Endothelial cell of umbilical vein (primary cell): ENCODE data around the gene VCPKMT. TPM values are rescaled to one million over a fixed set of nuclear protein-coding genes. Genes with fewer than 3 reads are reported as not detected.
"Not testable (repeated sequence)": the region's sequence is repeated elsewhere in the genome, so short reads cannot be mapped to it uniquely, and the experiment has no call there.

ENCODE experiments used
- BruUV-seq: library from RNA; stranded (reverse); fragments of 400-500 nt; replicated peaks from 2 replicates; lab custom pipeline; 2021; lab: Mats Ljungman, UMichigan
- CTCF ChIA-PET: fragments of 300-600, 350-600 bp; sonication (Branson Sonifier 250); formaldehyde crosslinking; loops from one replicate; lab custom pipeline; 2021; ENCODE audit warnings: antibody characterized with exemption, inconsistent platforms; lab: Charles Lee
- POLR2A ChIA-PET: fragments of 300-600, 350-600 bp; sonication (Branson Sonifier 250); formaldehyde crosslinking; loops from one replicate; lab custom pipeline; 2021; ENCODE audit warnings: antibody characterized with exemption, inconsistent platforms; lab: Charles Lee
- DNase-seq: peaks from one replicate; pipeline ENCODE4 v3.0.0-alpha.2; 2011; ENCODE audit warnings: low read depth, low spot score
- FAIRE-seq: peaks from 2 replicates; lab custom pipeline; 2011; peaks lifted over from hg19 to GRCh38; lab: Jason Lieb, UNC
- H2AFZ ChIP-seq: 2 replicates; pipeline ENCODE4 v1.6.0; 2012; ENCODE audit warnings: low read depth, low read length, control low read depth, inconsistent platforms
- H3K27ac ChIP-seq: 2 replicates; pipeline ENCODE4 v1.5.1; 2011; ENCODE audit warnings: low read depth, mild to moderate bottlenecking, control low read depth, low read length, moderate library complexity; ENCODE audit not compliant: insufficient read depth
- H3K27me3 ChIP-seq, 2 experiments: 2 replicates each; pipeline versions ENCODE4 v1.6.0 to v1.6.1; 2011; ENCODE audit warnings: low read length in 2 of 2, mixed read lengths in 1 of 2; ENCODE audit not compliant: control insufficient read depth in 2 of 2, insufficient read depth in 2 of 2
- H3K36me3 ChIP-seq, 2 experiments: 2 replicates in 1 of 2; 3 replicates in 1 of 2; pipeline ENCODE4 v1.5.1; 2011; ENCODE audit warnings: low read length in 2 of 2, mild to moderate bottlenecking in 1 of 2, moderate library complexity in 1 of 2; ENCODE audit not compliant: control insufficient read depth in 2 of 2, insufficient read depth in 2 of 2; ENCODE audit errors: extremely low read depth in 1 of 2
- H3K4me1 ChIP-seq: 3 replicates; pipeline ENCODE4 v1.5.1; 2011; ENCODE audit warnings: mild to moderate bottlenecking, low read length; ENCODE audit not compliant: control insufficient read depth, insufficient read depth; ENCODE audit errors: extremely low read depth
- H3K4me2 ChIP-seq: 2 replicates; pipeline ENCODE4 v1.6.1; 2011; ENCODE audit warnings: low read length, control low read depth, mixed read lengths; ENCODE audit not compliant: insufficient read depth
- H3K4me3 ChIP-seq, 3 experiments: fragments of 200-600 bp in 1 of 3; sonication (generic), shearing (Covaris generic) in 1 of 3; replicated peaks in 1 of 3; 2 replicates each; pipeline ENCODE4 v1.5.1; 2011 to 2016; ENCODE audit warnings: control low read depth in 3 of 3, low read length in 3 of 3, mild to moderate bottlenecking in 2 of 3, inconsistent platforms in 1 of 3, low read depth in 1 of 3, moderate library complexity in 1 of 3; ENCODE audit not compliant: insufficient read depth in 1 of 3
- H3K79me2 ChIP-seq: 2 replicates; pipeline ENCODE4 v1.6.0; 2012; ENCODE audit warnings: low read length, inconsistent platforms; ENCODE audit not compliant: control insufficient read depth, insufficient read depth
- H3K9ac ChIP-seq: replicated peaks from 2 replicates; pipeline ENCODE3; 2011; ENCODE audit warnings: low read length, control low read depth; ENCODE audit not compliant: insufficient read depth; ENCODE audit errors: extremely low read depth
- H3K9me1 ChIP-seq: replicated peaks from 3 replicates; pipeline ENCODE4 v1.6.0; 2011; ENCODE audit warnings: mild to moderate bottlenecking, low read length; ENCODE audit not compliant: control insufficient read depth, insufficient read depth; ENCODE audit errors: extremely low read depth
- H3K9me3 ChIP-seq: replicated peaks from 2 replicates; pipeline ENCODE4 v1.5.1; 2012; ENCODE audit warnings: low read length, inconsistent platforms; ENCODE audit not compliant: control insufficient read depth, insufficient read depth
- H4K20me1 ChIP-seq: replicated peaks from 2 replicates; pipeline ENCODE3; 2011; ENCODE audit warnings: mild to moderate bottlenecking, low read length; ENCODE audit not compliant: control insufficient read depth, insufficient read depth; ENCODE audit errors: extremely low read depth
- GATA2 ChIP-seq: IDR thresholded peaks from 2 replicates; pipeline ENCODE4 v1.7.0; 2011; ENCODE audit warnings: low read depth, mild to moderate bottlenecking, moderate library complexity, mixed read lengths, low read length; ENCODE audit not compliant: insufficient read length, insufficient read depth
- JUN ChIP-seq: IDR thresholded peaks from 2 replicates; pipeline ENCODE4 v1.6.1; 2011; ENCODE audit warnings: borderline replicate concordance, low read depth; ENCODE audit not compliant: insufficient read length, insufficient read depth
- MYC ChIP-seq: IDR thresholded peaks from one replicate; pipeline ENCODE4 v1.6.1; 2011; ENCODE audit warnings: mild to moderate bottlenecking, low read depth, low read length
- POLR2A ChIP-seq: IDR thresholded peaks from 2 replicates; pipeline ENCODE4 v1.6.1; 2012; ENCODE audit warnings: low read depth, mild to moderate bottlenecking, control low read depth, low read length
- POLR2AphosphoS5 ChIP-seq: IDR thresholded peaks from 2 replicates; pipeline ENCODE4 v1.6.1; 2012; ENCODE audit warnings: low read depth, mild to moderate bottlenecking, control low read depth, low read length, moderate library complexity; ENCODE audit not compliant: insufficient read depth
- dilution Hi-C: fragments of 300-500 bp; cut with MboI; formaldehyde crosslinking; loops from one replicate; pipeline ENCODE4 v1.15.0; 2019; ENCODE audit warnings: low sequenced_read_pairs; ENCODE audit not compliant: extremely low pct_ligation_motif_present
- intact Hi-C: fragments of 100-400 bp; cut with micrococcal nuclease; formaldehyde crosslinking; loops from one replicate; pipeline ENCODE4 v1.10.0; 2022
- polyA plus RNA-seq, 4 experiments: library from polyadenylated mRNA; depleted of rRNA in 3 of 4; stranded (reverse) in 3 of 4; unstranded in 1 of 4; fragments of >200 nt; gene quantifications; 2 replicates each; pipeline versions ENCODE4 v1.2.1 to v1.2.3, GENCODE V29; 2011 to 2012; ENCODE audit warnings: missing spikeins in 1 of 4
- total RNA-seq: library from RNA; stranded (reverse); gene quantifications from 2 replicates; pipeline ENCODE4 v1.2.3, GENCODE V29; 2021

VCPKMT gene
- total and polyA plus RNA-seq, 2 donors (not counting 3 experiments of a cell fraction or from before 2014, with no cell fraction given), result 3.5 to 9.2 TPM

DNA sequence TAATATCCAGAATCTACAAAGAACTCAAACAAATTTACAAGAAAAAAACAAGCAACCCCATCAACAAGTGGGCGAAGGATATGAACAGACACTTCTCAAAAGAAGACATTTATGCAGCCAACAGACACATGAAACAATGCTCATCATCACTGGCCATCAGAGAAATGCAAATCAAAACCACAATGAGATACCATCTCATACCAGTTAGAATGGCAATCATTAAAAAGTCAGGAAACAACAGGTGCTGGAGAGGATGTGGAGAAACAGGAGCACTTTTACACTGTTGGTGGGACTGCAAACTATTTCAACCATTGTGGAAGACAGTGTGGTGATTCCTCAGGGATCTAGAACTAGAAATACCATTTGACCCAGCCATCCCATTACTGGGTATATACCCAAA, 37.3 kb downstream of the VCPKMT start:
- H4K20me1 ChIP-seq, H3K36me3 ChIP-seq, CTCF ChIA-PET, H3K9me1 ChIP-seq, H3K9me3 ChIP-seq, H3K4me2 ChIP-seq, H3K27me3 ChIP-seq, H3K4me3 ChIP-seq, BruUV-seq, DNase-seq, H2AFZ ChIP-seq, H3K27ac ChIP-seq, H3K79me2 ChIP-seq, H3K9ac ChIP-seq, POLR2A ChIA-PET, H3K4me1 ChIP-seq, FAIRE-seq, intact Hi-C loops, dilution Hi-C loops: not testable (repeated sequence)

- H3K9me3 ChIP-seq, DNase-seq, FAIRE-seq, BruUV-seq, intact Hi-C loops, H3K4me2 ChIP-seq, H2AFZ ChIP-seq, dilution Hi-C loops, H3K36me3 ChIP-seq, H3K27me3 ChIP-seq, POLR2A ChIA-PET, H3K79me2 ChIP-seq, H3K9ac ChIP-seq, H3K27ac ChIP-seq, H3K9me1 ChIP-seq, CTCF ChIA-PET, H4K20me1 ChIP-seq, H3K4me1 ChIP-seq, H3K4me3 ChIP-seq: not testable (repeated sequence)
These were observed 42.7 kb downstream of the VCPKMT start for GRCh38 chr14:50073663-50074062.

DNA sequence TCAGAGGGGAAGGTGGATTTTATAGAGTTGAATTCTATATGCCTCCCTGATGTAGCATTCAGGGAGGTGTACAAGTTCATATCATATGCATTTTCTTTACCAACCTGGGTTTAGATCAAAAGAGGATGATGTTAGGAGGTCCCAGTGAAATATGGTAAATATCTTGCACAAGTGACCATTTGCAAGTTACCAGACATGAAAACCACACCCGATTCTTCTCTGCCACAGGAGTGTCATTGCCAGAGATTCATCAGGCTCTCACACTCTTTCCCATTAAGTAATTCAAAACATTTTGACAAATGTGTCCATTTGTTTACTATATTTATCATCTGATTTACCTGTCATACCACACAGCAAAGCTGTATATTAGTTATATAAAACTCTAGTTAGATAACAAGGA, 44.0 kb downstream of the VCPKMT start:
- DNase-seq, result no peak
- Histone ChIP-seq H3K27me3 (no peaks in the 10 kb centered on the region), H2AFZ (no peak overlapping the region), H3K9me1 (no peaks in the 10 kb centered on the region), H4K20me1 (no peaks in the 10 kb centered on the region), H3K9ac (no peak overlapping the region), H3K79me2 (no peaks in the 10 kb centered on the region), H3K9me3 (no peaks in the 10 kb centered on the region), H3K27ac (no peak overlapping the region), H3K36me3 (no peaks in the 10 kb centered on the region), H3K4me2 (no peak overlapping the region), H3K4me1 (peaks cover 8% of the 10 kb centered on the region), H3K4me3 (no peak overlapping the region)
- no TSS peak for BruUV-seq
- intact Hi-C loops (no loop called here), dilution Hi-C loops (no loop called here)
- FAIRE-seq, result no peak
- ChIA-PET POLR2A (no interaction called here), CTCF (interaction anchor here (0.6 to 1.8 kb wide), 3 partner anchors 10 to 555 kb away, joined by 3 to 6 read pairs (median 4); no protein-coding TSS in a partner anchor)
- TF ChIP-seq POLR2A, result no peak
- TF ChIP-seq POLR2AphosphoS5, result no peak
- no peak for TF ChIP-seq JUN
- no peak for TF ChIP-seq GATA2
- TF ChIP-seq MYC, result no peak
